GM13976 (cell line): ENCODE results near the gene B4GALT1.

ENCODE experiments used
- DNase-seq: peaks from one replicate; pipeline ENCODE4 v3.0.0; 2012; ENCODE audit warnings: low spot score
- CTCF ChIP-seq: IDR thresholded peaks from 2 replicates; pipeline ENCODE4 v1.5.1; 2012; ENCODE audit warnings: borderline replicate concordance, mild to moderate bottlenecking; ENCODE audit not compliant: insufficient read depth; ENCODE audit errors: extremely low read depth, missing control alignments, control extremely low read depth
- in situ Hi-C: fragments of 300-500 bp; cut with MboI; formaldehyde crosslinking; loops from one replicate; pipeline ENCODE4 v1.12.0; 2022; ENCODE audit warnings: low sequenced_read_pairs, mixed read lengths, inconsistent platforms; ENCODE audit not compliant: unreplicated experiment

The B4GALT1 gene

GRCh38 chr9:33105959-33106358 is 61.2 kb downstream of the B4GALT1 start:
- no peak for TF ChIP-seq CTCF
- no peak for DNase-seq
- in situ Hi-C loops = no loop called here

GRCh38 chr9:33105504-33105903 is 61.6 kb downstream of the B4GALT1 start:
- no peak for DNase-seq
- in situ Hi-C loops = no loop called here
- TF ChIP-seq CTCF = no peak

DNA sequence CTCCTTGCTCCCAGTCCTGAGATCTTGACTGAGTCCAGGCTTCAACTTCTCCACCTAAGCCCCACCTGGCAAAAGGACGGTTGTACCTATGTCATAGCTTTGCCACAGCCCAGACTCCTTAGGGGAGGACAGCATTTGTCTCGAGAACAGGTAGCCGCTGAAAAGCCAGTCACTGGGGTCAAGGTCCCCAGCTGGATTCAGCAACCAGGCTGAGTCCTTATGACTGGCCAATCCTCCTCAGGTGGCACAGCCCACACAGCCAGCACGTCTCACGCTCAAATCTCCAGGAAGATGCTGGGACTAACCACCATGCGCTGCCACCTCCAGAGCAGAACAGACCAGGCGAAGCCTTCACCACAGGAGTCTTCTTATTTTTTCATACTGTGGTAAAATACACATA is 62.7 kb downstream of the B4GALT1 start:
- DNase-seq = no peak
- TF ChIP-seq CTCF = no peak
- in situ Hi-C loops = no loop called here

DNA sequence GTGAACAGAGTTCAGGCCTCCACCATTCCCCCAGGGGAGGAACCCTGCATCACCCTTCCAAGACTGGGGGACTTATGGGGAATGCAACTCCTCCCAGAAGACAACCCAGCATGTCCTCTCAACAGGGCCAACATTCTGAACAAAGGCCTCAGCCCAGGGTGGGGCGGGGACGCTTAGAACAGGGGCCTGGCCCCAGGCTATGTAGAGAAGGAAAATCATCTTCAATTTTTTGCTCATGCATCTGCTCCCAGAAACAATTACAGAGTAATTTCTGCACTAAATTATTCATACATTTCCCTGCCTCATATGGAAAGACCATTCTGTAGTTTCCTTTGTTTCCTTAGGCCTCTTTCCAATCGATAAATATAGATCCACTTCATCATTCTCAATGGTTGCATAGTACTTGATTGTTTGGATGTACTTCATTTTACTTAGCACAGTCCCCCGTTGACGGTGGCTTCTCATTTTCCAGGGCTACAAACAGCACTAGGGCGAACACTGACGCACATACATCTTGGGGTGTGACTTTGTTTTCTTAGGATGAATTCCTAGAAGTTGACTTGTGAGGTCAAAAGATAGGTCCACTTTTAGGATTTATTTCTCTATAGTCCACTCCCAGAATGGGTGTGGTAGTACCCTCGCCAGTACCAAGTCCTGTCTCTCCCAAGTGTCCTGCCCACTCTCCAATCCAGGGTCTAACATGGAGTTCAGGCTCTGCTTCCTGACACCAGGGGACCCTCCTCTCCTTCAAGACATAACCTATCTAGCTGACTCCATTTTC is 63.4 kb downstream of the B4GALT1 start:
- no peak for TF ChIP-seq CTCF
- in situ Hi-C loops = no loop called here
- DNase-seq = no peak

- no peak for TF ChIP-seq CTCF
- no peak for DNase-seq
- in situ Hi-C loops = no loop called here
Observed at GRCh38 chr9:33102551-33103210, 64.5 kb downstream of the B4GALT1 start.

DNA sequence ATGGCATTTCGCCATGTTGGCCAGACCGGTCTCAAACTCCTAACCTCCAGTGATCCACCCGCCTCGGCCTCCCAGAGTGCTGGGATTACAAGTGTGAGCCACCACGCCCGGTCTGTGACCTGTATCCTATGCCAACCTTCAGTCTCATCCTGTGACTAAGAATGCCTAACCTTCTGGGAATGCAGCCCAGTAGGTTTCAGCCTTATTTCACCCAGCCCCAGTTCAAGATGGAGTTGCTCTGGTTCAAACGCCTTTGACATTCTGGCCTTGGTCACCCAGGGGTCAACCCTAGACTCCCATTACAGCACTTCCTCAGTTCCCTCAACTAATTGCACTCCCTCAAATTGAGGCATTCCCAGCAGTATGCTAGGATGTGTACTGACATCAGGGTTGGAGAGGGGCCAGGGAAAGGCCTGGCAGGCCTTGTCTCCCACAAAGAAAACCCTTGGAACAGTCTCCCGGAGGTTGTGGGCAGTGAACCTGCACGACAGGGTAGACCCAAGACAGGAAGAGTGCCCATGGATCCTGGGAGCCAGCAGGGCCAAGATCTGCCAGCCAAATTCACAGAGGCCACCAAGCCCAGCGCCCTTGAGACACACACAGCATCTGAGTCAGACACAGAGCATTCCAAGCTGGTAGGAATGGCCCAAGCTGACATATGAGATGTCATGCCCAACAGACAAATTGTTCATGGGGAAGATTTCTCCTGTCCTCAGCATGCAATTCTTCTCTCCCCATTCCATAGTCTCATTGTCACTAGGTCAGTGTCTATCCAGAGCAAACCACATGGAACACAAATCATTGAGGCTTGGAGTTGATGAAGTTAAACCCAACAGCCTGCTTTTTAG is 65.8 kb downstream of the B4GALT1 start:
- no peak for DNase-seq
- TF ChIP-seq CTCF = no peak
- in situ Hi-C loops = no loop called here
